OCI-LY1 (cell line): Measurements from ENCODE around the gene CLTC.

Experiments
- H2AFZ ChIP-seq: fragments of 200-600 bp; sonication (generic), shearing (Covaris generic); 2 replicates; pipeline ENCODE4 v1.6.0; 2014; ENCODE audit warnings: antibody characterized with exemption, mild to moderate bottlenecking, low read length
- H3F3A ChIP-seq: fragments of 200-600 bp; sonication (generic), shearing (Covaris generic); 2 replicates; pipeline ENCODE4 v1.6.0; 2014; ENCODE audit warnings: mild to moderate bottlenecking, antibody characterized with exemption, low read length, moderate library complexity; ENCODE audit not compliant: insufficient read depth
- H3K27ac ChIP-seq: fragments of 200-600 bp; sonication (generic); 2 replicates; pipeline ENCODE4 v1.5.1; 2014; ENCODE audit warnings: low read length, mixed run types, mild to moderate bottlenecking, low read depth; ENCODE audit not compliant: poor library complexity, severe bottlenecking
- H3K27me3 ChIP-seq: fragments of 200-600 bp; sonication (generic); 2 replicates; pipeline ENCODE4 v1.6.0; 2014; ENCODE audit warnings: antibody characterized with exemption, mild to moderate bottlenecking, low read length, moderate library complexity; ENCODE audit not compliant: insufficient read depth
- H3K36me3 ChIP-seq: fragments of 200-600 bp; sonication (generic); 2 replicates; pipeline ENCODE4 v1.6.1; 2014; ENCODE audit warnings: mild to moderate bottlenecking, antibody characterized with exemption, low read length, moderate library complexity, mixed read lengths; ENCODE audit not compliant: insufficient read depth
- H3K4me1 ChIP-seq: fragments of 200-600 bp; sonication (generic); 2 replicates; pipeline ENCODE4 v1.5.1; 2014; ENCODE audit warnings: mild to moderate bottlenecking, low read length, moderate library complexity; ENCODE audit not compliant: insufficient read depth, severe bottlenecking
- H3K4me2 ChIP-seq: fragments of 200-600 bp; sonication (generic), shearing (Covaris generic); 2 replicates; pipeline ENCODE4 v1.6.1; 2014; ENCODE audit warnings: low read length
- H3K4me3 ChIP-seq: fragments of 200-600 bp; sonication (generic); 2 replicates; pipeline ENCODE4 v1.5.1; 2014; ENCODE audit warnings: low read length, low read depth, mild to moderate bottlenecking, mixed read lengths; ENCODE audit not compliant: poor library complexity, severe bottlenecking
- H3K79me2 ChIP-seq: fragments of 200-600 bp; shearing (Covaris generic); 2 replicates; pipeline ENCODE4 v1.6.1; 2016; ENCODE audit warnings: mixed run types, low read length, mixed read lengths; ENCODE audit not compliant: insufficient read depth
- H3K9ac ChIP-seq: fragments of 200-600 bp; sonication (generic), shearing (Covaris generic); 2 replicates; pipeline ENCODE4 v1.6.1; 2014; ENCODE audit warnings: mild to moderate bottlenecking, low read length, mixed read lengths
- H3K9me2 ChIP-seq: fragments of 200-600 bp; sonication (generic), shearing (Covaris generic); 2 replicates; pipeline ENCODE4 v1.6.1; 2014; ENCODE audit warnings: low read depth, mild to moderate bottlenecking, low read length, mixed read lengths
- H3K9me3 ChIP-seq: fragments of 200-600 bp; shearing (Covaris generic); 2 replicates; pipeline ENCODE4 v1.6.1; 2014; ENCODE audit warnings: low read length, mixed read lengths
- H4K20me1 ChIP-seq: fragments of 200-600 bp; sonication (generic), shearing (Covaris generic); 2 replicates; pipeline ENCODE4 v1.6.0; 2016; ENCODE audit warnings: mild to moderate bottlenecking, low read length; ENCODE audit not compliant: insufficient read depth
- EZH2 ChIP-seq: fragments of 200-600 bp; sonication (generic), shearing (Covaris generic); IDR thresholded peaks from 2 replicates; pipeline ENCODE4 v1.8.0; 2017; ENCODE audit warnings: borderline replicate concordance, mixed run types, mild to moderate bottlenecking, antibody characterized with exemption, low read length, moderate library complexity, mixed read lengths
- TF ChIP-seq, protein P1 (sequence below): fragments of 200-600 bp; sonication (generic), shearing (Covaris generic); IDR thresholded peaks from 2 replicates; pipeline ENCODE4 v1.5.1; 2017; ENCODE audit warnings: mild to moderate bottlenecking, antibody characterized with exemption, low read length, moderate library complexity, mixed read lengths

Gene CLTC

DNA sequence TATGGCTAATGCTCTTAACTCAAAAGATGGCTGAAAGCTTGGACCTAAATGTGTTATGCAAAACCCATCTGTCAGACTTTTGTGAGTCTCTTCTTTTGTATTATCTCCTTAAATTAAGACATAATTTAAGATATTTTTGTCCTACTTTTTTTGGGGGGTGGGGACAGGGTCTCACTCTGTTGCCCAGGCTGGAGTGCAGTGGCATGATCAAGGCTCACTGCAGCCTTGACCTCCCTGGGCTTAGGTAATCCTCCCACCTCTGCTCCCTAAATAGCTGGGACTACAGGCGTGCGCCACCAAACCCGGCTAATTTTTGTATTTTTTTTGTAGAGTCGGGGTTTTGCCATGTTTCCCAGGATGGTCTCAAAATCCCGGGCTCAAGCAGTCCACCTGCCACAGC lies 7.1 kb downstream of the CLTC start:
- Histone ChIP-seq H3K4me2 (0 out of 2 replicates have a peak overlapping the region, but pooled peaks have one; percentile 15), H3K27me3 (no peaks in the 10 kb centered on the region), H3K36me3 (peaks cover 61% of the 10 kb centered on the region), H3K9me3 (no peaks in the 10 kb centered on the region), H3K27ac (peak overlapping the region; percentile 13), H3K4me3 (no peak overlapping the region), H3K9ac (no peak overlapping the region), H3F3A (no peaks in the 10 kb centered on the region), H3K9me2 (no peaks in the 10 kb centered on the region), H4K20me1 (0 out of 2 replicates have a peak, but pooled peaks cover 5% of the 10 kb centered on the region), H2AFZ (no peak overlapping the region), H3K79me2 (peaks cover 100% of the 10 kb centered on the region), H3K4me1 (peaks cover 58% of the 10 kb centered on the region)
- TF ChIP-seq, protein P1, sequence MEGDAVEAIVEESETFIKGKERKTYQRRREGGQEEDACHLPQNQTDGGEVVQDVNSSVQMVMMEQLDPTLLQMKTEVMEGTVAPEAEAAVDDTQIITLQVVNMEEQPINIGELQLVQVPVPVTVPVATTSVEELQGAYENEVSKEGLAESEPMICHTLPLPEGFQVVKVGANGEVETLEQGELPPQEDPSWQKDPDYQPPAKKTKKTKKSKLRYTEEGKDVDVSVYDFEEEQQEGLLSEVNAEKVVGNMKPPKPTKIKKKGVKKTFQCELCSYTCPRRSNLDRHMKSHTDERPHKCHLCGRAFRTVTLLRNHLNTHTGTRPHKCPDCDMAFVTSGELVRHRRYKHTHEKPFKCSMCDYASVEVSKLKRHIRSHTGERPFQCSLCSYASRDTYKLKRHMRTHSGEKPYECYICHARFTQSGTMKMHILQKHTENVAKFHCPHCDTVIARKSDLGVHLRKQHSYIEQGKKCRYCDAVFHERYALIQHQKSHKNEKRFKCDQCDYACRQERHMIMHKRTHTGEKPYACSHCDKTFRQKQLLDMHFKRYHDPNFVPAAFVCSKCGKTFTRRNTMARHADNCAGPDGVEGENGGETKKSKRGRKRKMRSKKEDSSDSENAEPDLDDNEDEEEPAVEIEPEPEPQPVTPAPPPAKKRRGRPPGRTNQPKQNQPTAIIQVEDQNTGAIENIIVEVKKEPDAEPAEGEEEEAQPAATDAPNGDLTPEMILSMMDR, result no peak
- TF ChIP-seq EZH2, result no peak

DNA sequence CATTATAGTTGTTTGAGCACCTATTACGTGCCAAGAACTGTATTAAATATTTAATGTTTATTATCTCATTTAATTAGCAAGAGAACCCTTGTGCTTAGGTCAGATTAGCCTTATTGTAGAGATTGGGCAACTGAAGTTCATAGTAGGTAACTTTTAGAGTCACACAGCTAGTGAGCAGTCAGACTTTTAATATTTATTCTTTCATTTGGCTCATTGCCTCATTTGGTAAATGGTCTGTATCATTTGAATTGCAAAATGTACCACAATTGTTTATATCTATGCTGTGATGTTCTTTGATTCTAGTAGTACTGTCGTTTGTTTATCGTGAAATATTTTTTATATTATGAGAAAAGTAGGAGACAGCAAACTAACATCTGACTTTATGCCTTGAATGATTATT lies 7.6 kb downstream of the CLTC start:
- Histone ChIP-seq H3K79me2 (peaks cover 100% of the 10 kb centered on the region), H3K9ac (no peak overlapping the region), H3K27ac (peak overlapping the region; percentile 13), H3K4me1 (peaks cover 54% of the 10 kb centered on the region), H3F3A (no peaks in the 10 kb centered on the region), H2AFZ (no peak overlapping the region), H3K9me3 (no peaks in the 10 kb centered on the region), H3K9me2 (no peaks in the 10 kb centered on the region), H3K4me3 (no peak overlapping the region), H3K27me3 (no peaks in the 10 kb centered on the region), H3K4me2 (no peak overlapping the region), H4K20me1 (0 out of 2 replicates have a peak, but pooled peaks cover 5% of the 10 kb centered on the region), H3K36me3 (peaks cover 61% of the 10 kb centered on the region)
- TF ChIP-seq, protein P1, result no peak
- no peak for TF ChIP-seq EZH2

DNA sequence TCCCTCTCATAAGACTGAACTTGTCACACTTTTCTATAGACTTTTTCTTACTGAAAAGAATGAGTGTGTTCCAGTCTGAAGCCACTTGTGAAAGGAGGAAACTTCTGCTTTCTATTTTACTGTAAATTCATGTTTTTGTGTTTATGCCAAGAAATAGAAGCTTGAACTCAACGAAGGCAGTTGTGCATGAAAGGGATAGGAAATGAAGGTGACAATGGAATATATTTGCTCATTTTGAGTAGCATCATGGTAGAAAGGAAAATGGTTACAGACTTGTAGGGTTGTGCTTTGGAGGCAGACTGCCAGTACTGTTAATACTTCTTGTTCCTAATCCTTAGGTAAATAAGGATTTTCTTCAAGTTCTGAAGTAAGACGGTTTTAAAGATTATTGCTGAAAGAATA lies 8.1 kb downstream of the CLTC start:
- TF ChIP-seq, protein P1, result no peak
- TF ChIP-seq EZH2, result no peak
- Histone ChIP-seq H3K9ac (no peak overlapping the region), H3K9me3 (no peaks in the 10 kb centered on the region), H3K4me2 (no peak overlapping the region), H3K4me3 (no peak overlapping the region), H3K36me3 (peaks cover 60% of the 10 kb centered on the region), H2AFZ (no peak overlapping the region), H3K79me2 (peaks cover 100% of the 10 kb centered on the region), H3F3A (no peaks in the 10 kb centered on the region), H3K27ac (no peak overlapping the region), H3K9me2 (no peaks in the 10 kb centered on the region), H4K20me1 (0 out of 2 replicates have a peak, but pooled peaks cover 5% of the 10 kb centered on the region), H3K4me1 (peaks cover 54% of the 10 kb centered on the region), H3K27me3 (no peaks in the 10 kb centered on the region)
